ENCODE data around the gene PRUNE2. TPM values are rescaled to one million over a fixed set of nuclear protein-coding genes. Genes with fewer than 3 reads are reported as not detected.
"Not testable (repeated sequence)": the region's sequence is repeated elsewhere in the genome, so short reads cannot be mapped to it uniquely, and the experiment has no call there.

The PRUNE2 gene
- total RNA-seq, 2 experiments from 2014 or later: 0.53 to 0.57 TPM

DNA sequence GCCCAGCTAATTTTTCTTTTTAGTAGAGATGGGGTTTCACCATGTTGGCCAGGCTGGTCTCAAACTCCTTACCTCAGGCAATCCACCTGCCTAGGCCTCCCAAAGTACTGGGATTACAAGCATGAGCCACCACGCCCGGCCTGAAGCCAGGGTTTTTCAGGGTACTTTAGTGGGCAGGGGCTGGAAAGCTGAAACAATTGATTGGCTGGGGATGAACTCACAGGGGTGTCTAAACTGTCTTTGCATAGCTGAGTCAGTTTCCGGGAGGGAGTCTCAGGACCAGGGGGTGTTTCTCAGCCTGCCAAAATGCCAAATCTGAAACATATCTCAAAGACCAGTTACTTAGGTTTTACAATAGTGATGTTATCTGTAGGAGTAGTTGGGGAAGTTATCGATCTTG is 46.1 kb downstream of the PRUNE2 start:
- ATAC-seq (no peak), DNase-seq (no peak)
- Mint-ChIP-seq H3K4me1 (no peaks in the 10 kb centered on the region), H3K27ac (no peak overlapping the region), H3K4me3 (no peak overlapping the region), H3K36me3 (ENCODE audit: low read depth) (no peaks in the 10 kb centered on the region), H3K27me3 (peaks cover 2% of the 10 kb centered on the region), H3K9me3 (ENCODE audit: low read depth) (no peaks in the 10 kb centered on the region)
- ChIA-PET POLR2A (no interaction called here), CTCF (no interaction called here)
- intact Hi-C loops (cut with DNase I, micrococcal nuclease): no loop called here

DNA sequence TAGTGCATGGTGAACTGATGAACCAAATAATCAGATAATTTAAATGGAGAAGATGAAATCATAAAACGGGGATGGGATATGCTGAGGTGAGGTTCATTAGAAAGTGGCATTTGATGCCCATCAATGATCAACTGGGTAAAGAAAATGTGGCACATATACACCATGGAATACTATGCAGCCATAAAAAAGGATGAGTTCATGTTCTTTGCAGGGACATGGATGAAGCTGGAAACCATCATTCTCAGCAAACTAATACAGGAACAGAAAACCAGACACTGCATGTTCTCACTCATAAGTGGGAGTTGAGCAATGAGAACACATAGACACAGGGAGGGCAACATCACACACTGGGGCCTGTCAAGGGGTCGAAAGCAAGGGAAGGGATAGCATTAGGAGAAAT is 47.7 kb downstream of the PRUNE2 start:
- H3K36me3 Mint-ChIP-seq (ENCODE audit: low read depth); intact Hi-C loops (cut with DNase I, micrococcal nuclease); H3K27ac Mint-ChIP-seq; H3K27me3 Mint-ChIP-seq; H3K4me3 Mint-ChIP-seq; POLR2A ChIA-PET; DNase-seq; H3K9me3 Mint-ChIP-seq (ENCODE audit: low read depth); H3K4me1 Mint-ChIP-seq; CTCF ChIA-PET; ATAC-seq: not testable (repeated sequence)

DNA sequence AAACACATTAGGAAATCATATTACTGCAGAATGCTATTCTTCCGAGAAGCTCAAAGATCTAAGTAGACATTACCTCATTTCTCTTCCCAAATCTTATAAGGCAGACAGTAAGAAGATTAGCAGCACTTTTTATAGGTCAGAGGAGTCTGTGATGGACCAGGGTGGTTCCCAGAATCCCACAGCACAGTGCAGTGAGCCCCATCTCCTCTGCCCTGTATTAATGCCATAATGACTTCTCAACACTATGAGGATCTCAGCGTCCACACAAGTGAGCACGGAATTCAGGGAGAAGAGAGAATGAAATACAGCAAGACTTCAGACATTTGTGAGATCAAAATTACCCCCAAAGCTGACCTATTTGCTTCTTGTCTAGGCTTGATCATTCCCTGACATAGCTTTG is 49.9 kb downstream of the PRUNE2 start:
- ATAC-seq: no peak
- Mint-ChIP-seq H3K4me3 (no peak overlapping the region), H3K36me3 (ENCODE audit: low read depth) (no peaks in the 10 kb centered on the region), H3K27me3 (peaks cover 4% of the 10 kb centered on the region), H3K9me3 (ENCODE audit: low read depth) (no peaks in the 10 kb centered on the region), H3K27ac (no peak overlapping the region), H3K4me1 (no peaks in the 10 kb centered on the region)
- no peak for DNase-seq
- CTCF ChIA-PET: no interaction called here
- intact Hi-C loops (cut with DNase I, micrococcal nuclease): no loop called here
- POLR2A ChIA-PET: no interaction called here

DNA sequence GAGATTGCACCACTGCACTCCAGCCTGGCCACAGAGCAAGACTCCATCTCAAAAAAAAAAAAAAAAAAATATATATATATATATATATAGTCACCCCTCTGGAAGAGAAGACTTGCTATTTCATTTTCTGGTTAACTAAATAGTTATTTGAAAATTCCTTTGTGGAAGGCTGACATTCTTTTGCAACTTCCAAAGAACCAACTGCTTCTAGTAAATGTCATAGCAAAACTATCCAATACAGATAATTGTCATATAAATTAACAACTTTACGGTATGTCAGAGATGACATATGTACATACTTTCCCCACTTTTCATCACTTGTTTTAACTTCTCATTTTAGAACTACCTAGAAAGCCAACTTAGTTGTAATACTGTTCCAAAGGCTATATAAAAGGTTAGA is 50.9 kb downstream of the PRUNE2 start:
- intact Hi-C loops (cut with DNase I, micrococcal nuclease): no loop called here
- no peak for ATAC-seq
- POLR2A ChIA-PET: no interaction called here
- CTCF ChIA-PET: no interaction called here
- Mint-ChIP-seq H3K9me3 (ENCODE audit: low read depth) (no peaks in the 10 kb centered on the region), H3K27me3 (peaks cover 4% of the 10 kb centered on the region), H3K27ac (no peak overlapping the region), H3K36me3 (ENCODE audit: low read depth) (no peaks in the 10 kb centered on the region), H3K4me1 (no peaks in the 10 kb centered on the region), H3K4me3 (no peak overlapping the region)
- no peak for DNase-seq

DNA sequence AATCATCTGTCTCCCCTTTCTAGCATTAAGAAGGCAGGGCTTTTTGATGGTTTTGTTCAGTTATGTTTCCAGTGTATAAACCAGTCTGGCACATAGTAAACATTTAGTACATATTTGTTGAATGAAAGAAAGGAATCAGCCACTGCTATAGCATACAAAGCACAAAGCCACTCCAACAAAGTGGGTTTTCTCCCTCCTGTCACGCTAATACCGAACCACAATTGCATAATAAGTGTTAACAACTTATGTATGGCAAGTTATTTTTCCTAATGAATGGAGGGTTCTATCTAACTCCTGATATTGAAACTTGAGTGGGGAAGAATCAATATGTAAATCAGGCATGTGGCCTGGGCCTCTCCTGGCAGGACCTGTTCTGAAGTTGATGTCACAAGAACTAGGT is 53.9 kb downstream of the PRUNE2 start:
- DNase-seq: no peak
- Mint-ChIP-seq H3K27me3 (peaks cover 2% of the 10 kb centered on the region), H3K36me3 (ENCODE audit: low read depth) (no peaks in the 10 kb centered on the region), H3K9me3 (ENCODE audit: low read depth) (no peaks in the 10 kb centered on the region), H3K27ac (no peak overlapping the region), H3K4me3 (no peak overlapping the region), H3K4me1 (no peaks in the 10 kb centered on the region)
- CTCF ChIA-PET: no interaction called here
- POLR2A ChIA-PET: no interaction called here
- intact Hi-C loops (cut with DNase I, micrococcal nuclease): no loop called here
- no peak for ATAC-seq

DNA sequence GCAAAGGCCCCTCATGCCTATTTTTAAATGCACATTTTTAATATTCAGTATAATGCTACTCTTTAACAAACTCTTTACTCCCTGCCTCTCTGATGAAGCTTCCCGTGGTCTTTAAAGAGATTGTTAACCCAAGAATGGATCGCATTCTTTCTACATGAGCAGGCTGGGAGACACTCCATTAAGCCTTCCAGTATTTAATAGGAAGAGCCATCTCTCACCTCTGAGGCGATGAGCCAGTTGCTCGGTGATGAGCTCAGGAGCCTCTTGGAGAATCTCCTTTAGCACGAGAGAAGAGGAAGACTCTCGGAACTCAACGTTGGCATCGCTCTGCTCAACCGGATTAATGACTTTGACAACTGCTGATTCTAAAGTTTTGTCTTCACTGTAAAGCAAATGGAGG is 59.6 kb downstream of the PRUNE2 start:
- Mint-ChIP-seq H3K9me3 (ENCODE audit: low read depth) (peaks cover 3% of the 10 kb centered on the region), H3K36me3 (ENCODE audit: low read depth) (no peaks in the 10 kb centered on the region), H3K27me3 (peaks cover 9% of the 10 kb centered on the region), H3K27ac (no peak overlapping the region), H3K4me3 (no peak overlapping the region), H3K4me1 (no peaks in the 10 kb centered on the region)
- ChIA-PET CTCF (no interaction called here), POLR2A (no interaction called here)
- DNase-seq (no peak), ATAC-seq (no peak)
- intact Hi-C loops (cut with DNase I, micrococcal nuclease): no loop called here

DNA sequence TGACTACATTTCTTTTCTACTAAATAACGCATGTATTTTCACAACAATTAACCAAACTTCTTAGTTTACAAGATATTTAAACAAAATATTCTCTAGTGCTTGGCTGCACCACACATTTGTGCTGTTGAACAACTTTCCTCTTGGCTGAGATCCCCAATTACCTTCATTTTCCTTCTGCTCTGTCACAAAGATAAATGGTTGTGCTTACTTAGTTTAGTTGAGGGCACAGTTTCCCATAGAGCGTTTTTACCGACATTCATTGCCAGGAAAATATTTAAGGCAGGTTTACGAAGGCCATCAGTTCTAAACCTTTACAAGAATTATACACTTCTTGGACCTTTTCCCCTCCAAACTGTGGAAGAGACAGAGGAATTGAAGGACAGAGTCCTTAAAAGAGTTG is 60.7 kb downstream of the PRUNE2 start:
- ChIA-PET POLR2A (no interaction called here), CTCF (no interaction called here)
- Mint-ChIP-seq H3K27me3 (peaks cover 9% of the 10 kb centered on the region), H3K36me3 (ENCODE audit: low read depth) (no peaks in the 10 kb centered on the region), H3K4me1 (no peaks in the 10 kb centered on the region), H3K9me3 (ENCODE audit: low read depth) (peaks cover 3% of the 10 kb centered on the region), H3K27ac (no peak overlapping the region), H3K4me3 (no peak overlapping the region)
- ATAC-seq (no peak), DNase-seq (no peak)
- intact Hi-C loops (cut with DNase I, micrococcal nuclease): no loop called here

DNA sequence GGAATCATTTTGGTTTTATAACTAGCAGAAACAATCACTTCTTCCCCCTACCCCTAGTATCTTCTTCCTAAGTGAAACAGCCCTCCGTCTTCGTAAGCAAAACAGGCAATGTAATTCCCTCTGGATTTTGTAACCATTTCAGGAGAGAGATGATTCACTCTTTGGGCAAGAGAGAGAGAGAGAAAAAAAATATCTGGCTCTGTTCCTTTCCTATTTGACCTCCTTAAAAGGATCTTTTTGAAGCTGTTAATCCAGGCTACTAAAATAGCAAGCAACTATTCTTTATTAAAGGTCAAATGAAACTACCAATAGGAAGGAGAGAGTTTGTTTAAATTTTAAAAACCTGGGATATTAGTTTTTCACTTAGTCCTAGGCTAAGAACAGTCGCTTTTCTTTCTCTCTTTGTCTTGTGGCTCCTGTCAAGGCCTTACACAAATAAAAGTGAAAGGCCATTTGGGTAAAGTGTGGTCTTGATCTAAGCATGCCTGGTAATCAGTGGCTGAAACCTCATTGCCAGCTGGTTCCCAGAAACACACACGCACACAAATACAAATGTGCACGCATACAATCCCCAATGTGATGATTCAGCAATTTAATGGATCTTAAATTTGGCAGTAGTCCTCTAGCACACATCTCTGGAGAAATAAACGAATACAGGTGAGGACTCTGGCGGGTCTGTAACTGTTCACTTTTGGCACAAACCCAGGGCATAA is 70.2 kb downstream of the PRUNE2 start:
- H3K9me3 Mint-ChIP-seq (ENCODE audit: low read depth): no peaks in the 10 kb centered on the region
- ChIA-PET POLR2A (no interaction called here), CTCF (no interaction called here)
- ATAC-seq (no peak), DNase-seq (no peak)
- H3K27ac Mint-ChIP-seq: no peak overlapping the region
- peaks cover 2% of the 10 kb centered on the region for H3K27me3 Mint-ChIP-seq
- no peaks in the 10 kb centered on the region for H3K36me3 Mint-ChIP-seq (ENCODE audit: low read depth)
- H3K4me1 Mint-ChIP-seq: no peaks in the 10 kb centered on the region
- intact Hi-C loops (cut with DNase I, micrococcal nuclease): no loop called here
- no peak overlapping the region for H3K4me3 Mint-ChIP-seq

DNA sequence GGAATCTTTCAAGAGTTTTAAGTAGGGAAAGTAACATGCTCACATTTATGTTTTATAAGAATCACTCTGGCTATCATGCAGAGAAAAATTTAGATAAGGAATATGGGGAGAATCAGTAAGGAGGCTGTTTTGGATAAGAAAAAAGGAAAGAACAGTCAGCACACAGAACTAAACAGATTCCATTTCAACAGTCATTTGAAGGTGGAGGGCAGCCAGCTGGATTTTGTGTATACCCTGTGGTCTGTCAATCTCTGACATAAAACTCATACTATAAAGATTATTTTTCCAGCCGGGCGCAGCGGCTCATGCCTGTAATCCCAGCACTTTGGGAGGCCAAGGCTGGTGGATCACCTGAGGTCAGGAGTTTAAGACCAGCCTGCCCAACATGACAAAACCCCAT is 77.5 kb downstream of the PRUNE2 start:
- ATAC-seq: no peak
- no peaks in the 10 kb centered on the region for H3K4me1 Mint-ChIP-seq
- H3K27me3 Mint-ChIP-seq: peaks cover 14% of the 10 kb centered on the region
- no peak overlapping the region for H3K27ac Mint-ChIP-seq
- POLR2A ChIA-PET: no interaction called here
- H3K9me3 Mint-ChIP-seq (ENCODE audit: low read depth): peaks cover 2% of the 10 kb centered on the region
- H3K36me3 Mint-ChIP-seq (ENCODE audit: low read depth): no peaks in the 10 kb centered on the region
- no peak for DNase-seq
- CTCF ChIA-PET: no interaction called here
- intact Hi-C loops (cut with DNase I, micrococcal nuclease): no loop called here
- no peak overlapping the region for H3K4me3 Mint-ChIP-seq

DNA sequence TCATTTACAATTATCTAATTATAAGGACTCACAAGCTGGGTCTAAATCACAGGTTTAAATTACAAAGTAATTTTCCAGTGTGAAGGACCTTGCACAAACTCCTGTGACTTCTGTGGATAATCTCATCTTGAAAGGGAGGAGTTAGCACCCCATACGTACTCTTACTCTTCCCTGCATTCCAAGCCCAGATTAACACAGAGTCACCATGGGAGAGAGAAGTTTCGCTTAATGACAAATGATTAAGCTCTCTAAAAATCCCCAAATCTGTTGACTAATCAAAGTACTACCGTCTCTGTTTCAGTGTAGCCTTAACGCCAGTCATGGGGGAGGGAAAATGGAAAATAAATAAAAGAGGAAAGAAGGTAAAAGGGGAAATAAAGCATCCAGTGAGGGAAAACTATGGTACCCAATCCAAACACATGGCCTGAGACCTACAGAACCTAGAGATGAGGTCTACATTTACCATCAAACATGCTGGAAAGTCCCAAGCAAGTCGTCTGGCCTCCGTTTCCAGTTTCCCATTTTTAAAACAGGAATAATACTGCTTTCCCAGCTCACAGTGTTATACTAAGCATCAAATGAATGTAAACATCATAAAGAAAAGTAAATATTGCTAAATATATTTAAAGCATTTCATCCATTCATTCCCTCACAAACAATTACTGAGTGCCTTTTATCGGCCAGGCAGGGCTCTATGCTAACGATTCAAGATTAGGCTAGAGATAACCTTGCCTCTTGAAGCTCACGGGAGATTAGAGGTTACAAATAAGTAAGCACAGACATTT is 78.4 kb downstream of the PRUNE2 start:
- H3K36me3 Mint-ChIP-seq (ENCODE audit: low read depth): no peaks in the 10 kb centered on the region
- ChIA-PET CTCF (interaction anchor here (1.4 kb wide), 1 partner anchor 169 kb away, joined by 4 read pairs; no protein-coding TSS in a partner anchor), POLR2A (no interaction called here)
- H3K9me3 Mint-ChIP-seq (ENCODE audit: low read depth): peaks cover 2% of the 10 kb centered on the region
- intact Hi-C loops (cut with DNase I, micrococcal nuclease): no loop called here
- ATAC-seq (no peak), DNase-seq (no peak)
- H3K27ac Mint-ChIP-seq: no peak overlapping the region
- peaks cover 14% of the 10 kb centered on the region for H3K27me3 Mint-ChIP-seq
- H3K4me3 Mint-ChIP-seq: no peak overlapping the region
- H3K4me1 Mint-ChIP-seq: no peaks in the 10 kb centered on the region

DNA sequence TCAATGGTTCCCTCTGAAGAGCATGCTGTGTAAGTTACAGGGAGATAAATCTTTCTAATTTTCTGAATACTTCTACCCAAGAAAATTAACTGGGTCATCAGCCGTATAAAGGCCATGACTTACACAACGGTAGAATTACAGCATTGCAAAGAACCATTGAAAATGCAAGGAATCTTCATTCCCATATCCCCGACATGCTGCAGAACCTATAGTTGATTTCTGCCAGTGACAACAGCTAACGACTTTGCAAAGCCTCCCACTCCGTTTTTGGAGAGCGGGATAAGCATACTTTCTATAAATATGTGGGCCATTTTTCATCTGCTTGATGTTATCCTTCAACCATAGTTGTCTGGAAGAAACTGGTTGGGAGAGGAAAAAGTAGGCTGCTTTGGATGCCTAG is 85.5 kb downstream of the PRUNE2 start:
- Mint-ChIP-seq H3K4me3 (no peak overlapping the region), H3K27me3 (peaks cover 3% of the 10 kb centered on the region), H3K4me1 (no peaks in the 10 kb centered on the region), H3K27ac (no peak overlapping the region), H3K9me3 (ENCODE audit: low read depth) (no peaks in the 10 kb centered on the region), H3K36me3 (ENCODE audit: low read depth) (no peaks in the 10 kb centered on the region)
- DNase-seq (no peak), ATAC-seq (no peak)
- CTCF ChIA-PET: interaction anchor here (1.8 kb wide), 1 partner anchor 8 kb away, joined by 7 read pairs; no protein-coding TSS in a partner anchor
- intact Hi-C loops (cut with DNase I, micrococcal nuclease): no loop called here
- POLR2A ChIA-PET: interaction anchor here (0.7 kb wide), 1 partner anchor 85 kb away, joined by 3 read pairs; no protein-coding TSS in a partner anchor

DNA sequence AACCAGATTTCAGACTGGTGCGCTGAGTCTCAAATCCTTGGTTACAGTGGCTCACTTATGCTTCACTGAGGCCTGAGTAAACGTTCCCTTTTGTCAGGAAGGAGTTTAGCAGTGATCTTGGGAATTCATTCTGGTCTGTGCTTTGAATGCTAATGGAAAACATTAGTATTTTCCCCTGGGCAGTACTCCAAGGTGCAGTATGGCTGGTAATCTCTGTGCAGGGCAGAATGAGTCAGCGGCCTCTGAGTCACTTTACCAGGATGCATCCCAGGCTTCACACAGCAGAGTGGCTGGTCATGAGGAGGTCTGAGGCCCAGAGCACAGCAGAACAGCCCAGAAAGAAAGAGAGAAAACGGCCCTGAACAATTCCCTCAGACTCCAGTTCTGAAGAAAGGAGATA is 87.6 kb downstream of the PRUNE2 start:
- H3K4me3 Mint-ChIP-seq: no peak overlapping the region
- no peaks in the 10 kb centered on the region for H3K36me3 Mint-ChIP-seq (ENCODE audit: low read depth)
- intact Hi-C loops (cut with DNase I, micrococcal nuclease): no loop called here
- ATAC-seq: no peak
- DNase-seq: no peak
- ChIA-PET POLR2A (no interaction called here), CTCF (interaction anchor here (0.6 kb wide), 1 partner anchor 333 kb away, joined by 3 read pairs; no protein-coding TSS in a partner anchor)
- H3K9me3 Mint-ChIP-seq (ENCODE audit: low read depth): no peaks in the 10 kb centered on the region
- peaks cover 1% of the 10 kb centered on the region for H3K27me3 Mint-ChIP-seq
- H3K4me1 Mint-ChIP-seq: no peaks in the 10 kb centered on the region
- no peak overlapping the region for H3K27ac Mint-ChIP-seq

Measured in activated CD4-positive, alpha-beta T cell treated with anti-CD3 and anti-CD28 coated beads for 36 hours (primary cell).